Naive B cell (primary cell): ENCODE results near the gene OR5H14. TPM values are rescaled to one million over a fixed set of nuclear protein-coding genes. Genes with fewer than 3 reads are reported as not detected.
"Not testable (repeated sequence)": the region's sequence is repeated elsewhere in the genome, so short reads cannot be mapped to it uniquely, and the experiment has no call there.

Source experiments
- ATAC-seq, 2 donors: fragments of 150-1000 bp; cut with Tn5 transposase; 2 replicates each; pipeline ENCODE4 v1.10.0; 2021; ENCODE audit warnings: low read depth in 2 of 2, mild to moderate bottlenecking in 2 of 2, moderate library complexity in 2 of 2
- DNase-seq: peaks from one replicate; pipeline ENCODE4 v3.0.0; 2022
- H3K27ac Mint-ChIP-seq, 6 donors: one replicate each; pipeline ENCODE4 v1.8.0; 2020 to 2022; ENCODE audit warnings: mild to moderate bottlenecking in 6 of 6, mixed read lengths in 6 of 6, moderate library complexity in 5 of 6, inconsistent platforms in 2 of 6
- H3K27me3 Mint-ChIP-seq, 3 donors: one replicate each; pipeline ENCODE4 v1.8.0; 2021 to 2022; ENCODE audit warnings: mixed read lengths in 3 of 3, mild to moderate bottlenecking in 1 of 3
- H3K36me3 Mint-ChIP-seq, 2 donors: one replicate each; pipeline ENCODE4 v1.8.0; 2020 to 2022; ENCODE audit warnings: mixed read lengths in 2 of 2, inconsistent platforms in 1 of 2, mild to moderate bottlenecking in 1 of 2
- H3K4me1 Mint-ChIP-seq, 3 donors: one replicate each; pipeline ENCODE4 v1.8.0; 2020 to 2022; ENCODE audit warnings: mixed read lengths in 3 of 3, inconsistent platforms in 1 of 3, mild to moderate bottlenecking in 1 of 3, moderate library complexity in 1 of 3
- H3K4me3 Mint-ChIP-seq, 8 donors: one replicate each; pipeline ENCODE4 v1.8.0; 2020 to 2022; ENCODE audit warnings: mild to moderate bottlenecking in 8 of 8, mixed read lengths in 8 of 8, moderate library complexity in 8 of 8, inconsistent platforms in 2 of 8
- H3K9me3 Mint-ChIP-seq, 7 donors: one replicate each; pipeline ENCODE4 v1.8.0; 2020 to 2022; ENCODE audit warnings: mixed read lengths in 7 of 7, mild to moderate bottlenecking in 5 of 7, inconsistent platforms in 2 of 7, moderate library complexity in 1 of 7
- polyA plus RNA-seq, 6 donors: library from polyadenylated mRNA; unstranded; fragments of 300-500 nt; fragmentation: Illumina TruSeq; gene quantifications; one replicate each; pipeline ENCODE4 v1.2.3, GENCODE V29; 2021; ENCODE audit warnings: low read depth in 6 of 6

OR5H14 gene
- polyA plus RNA-seq, 6 donors from 2014 or later: not detected

DNA sequence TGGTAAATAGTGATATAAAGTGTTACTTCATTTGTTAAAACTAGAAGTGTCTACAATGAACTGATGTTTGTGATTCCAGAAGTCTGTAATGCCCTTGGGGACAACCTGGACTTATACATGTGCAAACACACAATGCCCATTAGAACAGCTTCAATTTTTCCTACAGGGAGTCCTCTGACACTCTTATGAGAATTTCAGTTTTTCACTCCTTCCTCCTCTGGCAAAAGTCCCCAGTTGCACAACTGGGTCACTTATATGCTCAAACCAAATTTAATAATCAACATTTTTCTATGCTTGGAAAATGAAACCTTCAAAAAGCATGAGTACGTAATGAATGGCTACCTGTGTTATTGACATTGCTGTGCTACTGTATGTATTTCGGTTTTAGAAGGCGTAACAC lies 19.1 kb downstream of the OR5H14 start, which contains the start of gene OR5H15:
Gene OR5H15 (plus strand): TSS at position 301 of the 400 bp plus-strand sequence. CDS start 2,004 bp downstream, outside the sequence.
- Mint-ChIP-seq H3K27ac (no peak within 1 kb of the TSS), H3K9me3 (peaks cover 0 to 6% (median 2%) of the 10 kb centered on the region in 7 donors), H3K27me3 (no peaks in the 10 kb centered on the region), H3K4me3 (no peak within 1 kb of the TSS), H3K4me1 (no peaks in the 10 kb centered on the region), H3K36me3 (no peaks in the 10 kb centered on the region)
- ATAC-seq (no peak), DNase-seq (no peak)

DNA sequence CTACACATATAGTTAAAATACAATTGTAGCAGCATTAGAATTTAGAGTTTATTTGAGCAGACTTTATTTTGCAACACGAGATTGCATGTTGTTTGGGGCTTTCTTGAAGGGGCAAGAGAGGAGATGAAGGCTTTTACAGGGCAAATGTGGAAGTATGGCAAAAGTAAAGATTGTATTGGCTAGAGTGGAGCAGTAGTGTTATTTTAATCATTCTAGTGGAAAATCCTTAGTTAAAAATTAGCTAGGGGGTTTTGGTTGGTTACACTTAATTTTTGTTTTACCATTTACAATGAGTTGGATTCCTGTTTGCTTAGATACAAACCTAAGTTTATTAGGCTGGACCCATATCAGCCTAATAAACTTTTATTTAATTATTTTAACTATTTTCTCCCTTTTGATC lies 23.8 kb downstream of the OR5H14 start:
- no peak for ATAC-seq
- Mint-ChIP-seq H3K4me3 (no peak overlapping the region), H3K4me1 (no peaks in the 10 kb centered on the region), H3K9me3 (peaks cover 0 to 12% (median 4%) of the 10 kb centered on the region in 7 donors), H3K27ac (no peak overlapping the region), H3K27me3 (no peaks in the 10 kb centered on the region), H3K36me3 (no peaks in the 10 kb centered on the region)
- DNase-seq: no peak

- Mint-ChIP-seq H3K9me3 (peaks cover 0 to 12% (median 4%) of the 10 kb centered on the region in 7 donors), H3K27ac (no peak overlapping the region), H3K4me3 (no peak overlapping the region), H3K36me3 (no peaks in the 10 kb centered on the region), H3K27me3 (no peaks in the 10 kb centered on the region), H3K4me1 (no peaks in the 10 kb centered on the region)
- ATAC-seq (no peak), DNase-seq (no peak)
Observed at GRCh38 chr3:98172621-98173020, 25.3 kb downstream of the OR5H14 start.

DNA sequence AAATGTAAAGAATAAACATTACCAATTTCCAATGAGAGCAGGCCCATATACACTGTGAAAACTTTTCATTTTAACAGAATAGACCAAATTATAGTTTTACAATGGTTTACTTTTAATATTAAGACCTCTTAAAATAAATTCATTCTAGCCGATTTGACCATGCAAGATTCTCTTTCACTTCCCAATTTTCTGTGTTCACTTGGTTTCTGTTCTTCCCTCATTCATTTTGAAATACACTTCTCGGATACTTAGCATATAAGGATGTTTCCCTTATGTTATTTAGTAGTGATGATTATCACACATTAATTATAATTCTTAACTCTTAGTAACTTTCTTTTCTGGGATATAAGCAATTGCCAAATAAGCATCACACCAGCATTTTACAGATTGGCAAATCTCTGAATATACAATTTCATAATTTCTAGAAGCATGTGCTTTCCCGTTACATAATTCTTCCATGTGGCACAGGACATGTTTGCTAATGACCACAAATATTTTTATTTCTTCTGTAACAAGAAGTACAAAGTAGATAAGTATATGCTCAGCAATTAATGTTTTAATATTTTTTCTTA lies 33.1 kb downstream of the OR5H14 start:
- H3K4me1 Mint-ChIP-seq: no peaks in the 10 kb centered on the region
- ATAC-seq (no peak), DNase-seq (no peak)
- H3K4me3 Mint-ChIP-seq: no peak overlapping the region
- no peaks in the 10 kb centered on the region for H3K27me3 Mint-ChIP-seq
- peaks cover 0 to 3% (median 0%) of the 10 kb centered on the region in 7 donors for H3K9me3 Mint-ChIP-seq
- no peak overlapping the region for H3K27ac Mint-ChIP-seq
- no peaks in the 10 kb centered on the region for H3K36me3 Mint-ChIP-seq

DNA sequence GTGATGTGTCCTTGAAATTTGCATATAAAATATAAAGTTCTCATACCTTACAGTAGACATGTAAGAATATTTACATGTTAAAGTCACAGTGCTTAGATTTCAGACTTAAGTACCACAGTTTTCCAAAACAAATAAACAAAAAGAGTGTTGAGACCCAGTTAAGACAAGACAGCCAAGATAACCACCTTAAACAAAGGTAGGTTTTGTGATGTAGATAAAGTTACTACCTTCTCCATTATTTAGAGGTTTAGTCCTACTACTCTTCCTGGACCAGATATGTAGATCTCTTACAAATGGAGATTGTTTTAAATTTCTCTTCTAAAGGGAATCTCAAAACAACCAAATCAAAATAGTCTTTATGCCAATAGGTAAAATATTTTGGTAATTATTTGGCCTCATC lies 34.9 kb downstream of the OR5H14 start:
- ATAC-seq: no peak

GRCh38 chr3:98185180-98185579 lies 37.9 kb downstream of the OR5H14 start:
- DNase-seq (no peak), ATAC-seq (no peak)
- no peaks in the 10 kb centered on the region for H3K36me3 Mint-ChIP-seq
- no peak overlapping the region for H3K27ac Mint-ChIP-seq
- no peaks in the 10 kb centered on the region for H3K27me3 Mint-ChIP-seq
- no peak overlapping the region for H3K4me3 Mint-ChIP-seq
- no peaks in the 10 kb centered on the region for H3K4me1 Mint-ChIP-seq
- peaks cover 0 to 5% (median 0%) of the 10 kb centered on the region in 7 donors for H3K9me3 Mint-ChIP-seq

More for the DNA sequence above, 34.9 kb downstream of the OR5H14 start:
- no peaks in the 10 kb centered on the region for H3K4me1 Mint-ChIP-seq
- no peaks in the 10 kb centered on the region for H3K27me3 Mint-ChIP-seq
- H3K27ac Mint-ChIP-seq: no peak overlapping the region
- H3K4me3 Mint-ChIP-seq: no peak overlapping the region
- H3K36me3 Mint-ChIP-seq: no peaks in the 10 kb centered on the region
- no peaks in the 10 kb centered on the region for H3K9me3 Mint-ChIP-seq
- DNase-seq: no peak

DNA sequence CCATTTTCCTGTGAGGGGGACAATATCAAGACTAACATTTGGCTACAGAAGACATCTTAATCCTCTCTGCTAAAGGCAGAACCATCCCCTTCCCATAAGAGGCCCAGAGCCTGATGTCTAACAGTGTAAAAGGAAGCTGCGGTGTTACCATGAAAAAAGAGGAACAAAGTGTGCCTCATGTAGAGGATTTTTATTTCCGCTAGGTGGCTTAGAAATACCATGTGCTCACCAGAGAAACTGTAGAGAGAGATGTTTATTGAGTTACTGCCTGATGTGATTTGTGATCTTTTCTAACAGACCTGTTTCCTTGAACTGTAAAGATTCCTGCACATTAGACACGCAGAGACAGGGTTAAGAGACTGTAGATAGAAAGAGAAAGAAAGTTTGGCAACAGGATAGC lies 41.3 kb downstream of the OR5H14 start:
- peaks cover 0 to 19% (median 3%) of the 10 kb centered on the region in 7 donors for H3K9me3 Mint-ChIP-seq
- H3K4me1 Mint-ChIP-seq: no peaks in the 10 kb centered on the region
- no peaks in the 10 kb centered on the region for H3K27me3 Mint-ChIP-seq
- DNase-seq: peak; percentile 3
- H3K4me3 Mint-ChIP-seq: no peak overlapping the region
- no peaks in the 10 kb centered on the region for H3K36me3 Mint-ChIP-seq
- no peak overlapping the region for H3K27ac Mint-ChIP-seq
- ATAC-seq: peak; percentile 45 to 53

- H3K9me3 Mint-ChIP-seq: peaks cover 0 to 19% (median 3%) of the 10 kb centered on the region in 7 donors
- ATAC-seq, H3K27ac Mint-ChIP-seq, H3K4me3 Mint-ChIP-seq, H3K36me3 Mint-ChIP-seq, DNase-seq, H3K27me3 Mint-ChIP-seq, H3K4me1 Mint-ChIP-seq: not testable (repeated sequence)
Observed at GRCh38 chr3:98190911-98191310, 43.6 kb downstream of the OR5H14 start.

GRCh38 chr3:98196293-98196692 lies 49.0 kb downstream of the OR5H14 start:
- not testable (repeated sequence) for H3K27ac Mint-ChIP-seq, H3K27me3 Mint-ChIP-seq, H3K4me1 Mint-ChIP-seq, ATAC-seq, DNase-seq, H3K36me3 Mint-ChIP-seq, H3K4me3 Mint-ChIP-seq
- H3K9me3 Mint-ChIP-seq: peaks cover 0 to 13% (median 3%) of the 10 kb centered on the region in 7 donors

GRCh38 chr3:98199020-98199419 lies 51.7 kb downstream of the OR5H14 start:
- Mint-ChIP-seq H3K36me3 (no peaks in the 10 kb centered on the region), H3K27ac (no peak overlapping the region), H3K4me3 (no peak overlapping the region), H3K4me1 (no peaks in the 10 kb centered on the region), H3K9me3 (peaks cover 0 to 5% (median 0%) of the 10 kb centered on the region in 7 donors), H3K27me3 (no peaks in the 10 kb centered on the region)
- DNase-seq: no peak
- ATAC-seq: no peak

Other genes starting within 250 kb of the OR5H14 start
- 10 to 100 TPM; 20.4 to 34.6 (median 27.2) TPM for gene RIOX2, start 175.0 kb upstream of the OR5H14 start, polyA plus RNA-seq
- not detected for gene GABRR3, start 112.2 kb upstream of the OR5H14 start, polyA plus RNA-seq
- not detected for gene OR5AC2, start 60.3 kb upstream of the OR5H14 start, polyA plus RNA-seq
- not detected for gene OR5H1, start 16.8 kb upstream of the OR5H14 start, polyA plus RNA-seq
- not detected for gene OR5H15, start 19.2 kb downstream of the OR5H14 start, polyA plus RNA-seq
- not detected for gene OR5H6, start 116.8 kb downstream of the OR5H14 start, polyA plus RNA-seq
- not detected for gene OR5H2, start 135.0 kb downstream of the OR5H14 start, polyA plus RNA-seq
- gene OR5K4, start 206.4 kb downstream of the OR5H14 start, polyA plus RNA-seq: not detected
- not detected for gene OR5K3, start 243.2 kb downstream of the OR5H14 start, polyA plus RNA-seq